ENCODE data around the gene UBE3B.
"Not testable (repeated sequence)": the region's sequence is repeated elsewhere in the genome, so short reads cannot be mapped to it uniquely, and the experiment has no call there.

Gene UBE3B

GRCh38 chr12:109449845-109450532 is 27.4 kb upstream of the UBE3B start:
- no peak for DNase-seq

- no peak for DNase-seq
These were observed 26.5 kb upstream of the UBE3B start for GRCh38 chr12:109450980-109451379.

- no peak for DNase-seq
These were observed 26.0 kb upstream of the UBE3B start for GRCh38 chr12:109451400-109451799.

GRCh38 chr12:109452489-109452888 is 24.9 kb upstream of the UBE3B start:
- no peak for DNase-seq

GRCh38 chr12:109455706-109456105 is 21.7 kb upstream of the UBE3B start:
- no peak for DNase-seq

- no peak for DNase-seq
These were observed 19.3 kb upstream of the UBE3B start for GRCh38 chr12:109458086-109458485.

- no peak for DNase-seq
These were observed 18.6 kb upstream of the UBE3B start for GRCh38 chr12:109458771-109459208.

- DNase-seq, result no peak
These were observed 18.2 kb upstream of the UBE3B start for GRCh38 chr12:109459247-109459646.

- no peak for DNase-seq
These were observed 16.9 kb upstream of the UBE3B start for GRCh38 chr12:109460538-109460937.

- DNase-seq, result no peak
These were observed 16.2 kb upstream of the UBE3B start for GRCh38 chr12:109461049-109461845.

GRCh38 chr12:109461846-109462756 is 15.3 kb upstream of the UBE3B start:
- no peak for DNase-seq

GRCh38 chr12:109462868-109463692 is 14.4 kb upstream of the UBE3B start:
- DNase-seq, result no peak

GRCh38 chr12:109463756-109464155 is 13.7 kb upstream of the UBE3B start:
- no peak for DNase-seq

- DNase-seq, result no peak
These were observed 12.6 kb upstream of the UBE3B start for GRCh38 chr12:109464642-109465351.

- DNase-seq, result no peak
These were observed 11.1 kb upstream of the UBE3B start for GRCh38 chr12:109466305-109466704.

- no peak for DNase-seq
These were observed 10.6 kb upstream of the UBE3B start for GRCh38 chr12:109466821-109467220.

- DNase-seq, result no peak
These were observed 9.3 kb upstream of the UBE3B start for GRCh38 chr12:109467978-109468676.

GRCh38 chr12:109469517-109469916 is 7.9 kb upstream of the UBE3B start:
- DNase-seq, result no peak

- no peak for DNase-seq
These were observed 4.4 kb upstream of the UBE3B start for GRCh38 chr12:109473006-109473405.

GRCh38 chr12:109473526-109474270 is 3.7 kb upstream of the UBE3B start:
- DNase-seq, result not testable (repeated sequence)
